IMR-90 (cell line): ENCODE results near the gene BBS5. TPM values are rescaled to one million over a fixed set of nuclear protein-coding genes. Genes with fewer than 3 reads are reported as not detected.
A peak's percentile ranks its signal among the peaks of the same experiment; 100 is the strongest.
"Not testable (repeated sequence)": the region's sequence is repeated elsewhere in the genome, so short reads cannot be mapped to it uniquely, and the experiment has no call there.

Experiments used
- ATAC-seq: fragments of 200-7000 bp; cut with Tn5 transposase; 2 replicates; pipeline ENCODE4 v1.9.1; 2020; ENCODE audit warnings: low read depth, mild to moderate bottlenecking, moderate library complexity
- BruUV-seq: library from RNA; stranded (reverse); fragments of 400-500 nt; replicated peaks from 2 replicates; lab custom pipeline; 2021; lab: Mats Ljungman, UMichigan
- CTCF ChIA-PET: fragments of 300-600 bp; formaldehyde crosslinking; extraction: SDS; loops from one replicate; lab custom pipeline; 2021; ENCODE audit warnings: antibody characterized with exemption; lab: Yijun Ruan, JAX
- POLR2A ChIA-PET: fragments of 300-600 bp; sonication (Branson Sonifier 250); formaldehyde crosslinking; loops from one replicate; lab custom pipeline; 2022; ENCODE audit warnings: antibody characterized with exemption; ENCODE audit not compliant: unreplicated experiment; lab: Charles Lee
- DNase-seq: peaks from one replicate; pipeline ENCODE4 v3.0.0; 2013
- H2AFZ ChIP-seq: replicated peaks from 2 replicates; pipeline ENCODE3; 2013; ENCODE audit warnings: low read length, mild to moderate bottlenecking; ENCODE audit not compliant: poor library complexity
- H2AK5ac ChIP-seq: 2 replicates; pipeline ENCODE4 v1.6.1; 2013; ENCODE audit warnings: low read depth, low read length, inconsistent platforms
- H2AK9ac ChIP-seq: replicated peaks from 2 replicates; pipeline ENCODE3; 2013; ENCODE audit warnings: mild to moderate bottlenecking, low read depth, low read length, moderate library complexity; ENCODE audit not compliant: poor library complexity
- H2BK120ac ChIP-seq: 2 replicates; pipeline ENCODE4 v1.6.1; 2013; ENCODE audit warnings: low read depth, low read length, inconsistent platforms
- H2BK15ac ChIP-seq: 3 replicates; pipeline ENCODE4 v1.6.1; 2013; ENCODE audit warnings: low read depth, low read length, inconsistent platforms
- H2BK20ac ChIP-seq: 2 replicates; pipeline ENCODE4 v1.6.1; 2013; ENCODE audit warnings: low read depth, mild to moderate bottlenecking, inconsistent platforms, low read length, moderate library complexity
- H2BK5ac ChIP-seq: 2 replicates; pipeline ENCODE4 v1.6.1; 2013; ENCODE audit warnings: mild to moderate bottlenecking, low read depth, low read length, inconsistent platforms; ENCODE audit not compliant: poor library complexity, severe bottlenecking
- H3K14ac ChIP-seq: replicated peaks from 2 replicates; pipeline ENCODE4 v1.6.1; 2013; ENCODE audit warnings: low read depth, low read length, inconsistent platforms
- H3K18ac ChIP-seq: 2 replicates; pipeline ENCODE4 v1.6.1; 2013; ENCODE audit warnings: low read depth, low read length, control low read depth
- H3K23ac ChIP-seq: 2 replicates; pipeline ENCODE4 v1.6.1; 2013; ENCODE audit warnings: low read depth, low read length, inconsistent platforms
- H3K27ac ChIP-seq: 2 replicates; pipeline ENCODE4 v1.5.1; 2013; ENCODE audit warnings: mild to moderate bottlenecking, control low read depth, low read length; ENCODE audit not compliant: insufficient read depth
- H3K27me3 ChIP-seq: 2 replicates; pipeline ENCODE4 v1.6.1; 2013; ENCODE audit warnings: low read length; ENCODE audit not compliant: control insufficient read depth, insufficient read depth
- H3K36me3 ChIP-seq: 2 replicates; pipeline ENCODE4 v1.6.1; 2013; ENCODE audit warnings: low read length, mixed read lengths; ENCODE audit not compliant: control insufficient read depth, insufficient read depth
- H3K4ac ChIP-seq: 2 replicates; pipeline ENCODE4 v1.6.1; 2013; ENCODE audit warnings: low read depth, low read length, inconsistent platforms
- H3K4me1 ChIP-seq: 2 replicates; pipeline ENCODE4 v1.6.1; 2013; ENCODE audit warnings: low read length, mixed read lengths; ENCODE audit not compliant: control insufficient read depth, insufficient read depth
- H3K4me2 ChIP-seq: 2 replicates; pipeline ENCODE4 v1.6.1; 2013; ENCODE audit warnings: low read depth, mild to moderate bottlenecking, control low read depth, low read length, moderate library complexity
- H3K4me3 ChIP-seq: 2 replicates; pipeline ENCODE4 v1.5.1; 2013; ENCODE audit warnings: low read depth, mild to moderate bottlenecking, control low read depth, low read length, moderate library complexity; ENCODE audit not compliant: insufficient read depth
- H3K56ac ChIP-seq: 2 replicates; pipeline ENCODE4 v1.6.1; 2013; ENCODE audit warnings: low read length, inconsistent platforms; ENCODE audit not compliant: insufficient read depth; ENCODE audit errors: extremely low read depth
- H3K79me1 ChIP-seq, 2 experiments: 2 replicates each; pipeline ENCODE4 v1.6.1; 2013; ENCODE audit warnings: low read length in 2 of 2, inconsistent platforms in 1 of 2, low read depth in 1 of 2
- H3K9ac ChIP-seq: 2 replicates; pipeline ENCODE4 v1.6.1; 2013; ENCODE audit warnings: low read depth, low read length, control low read depth
- H3K9me1 ChIP-seq: 2 replicates; pipeline ENCODE4 v1.6.1; 2013; ENCODE audit warnings: low read length, inconsistent platforms; ENCODE audit not compliant: insufficient read depth
- H3K9me3 ChIP-seq: 2 replicates; pipeline ENCODE4 v1.6.1; 2013; ENCODE audit warnings: low read length; ENCODE audit not compliant: control insufficient read depth, insufficient read depth
- H4K20me1 ChIP-seq: 2 replicates; pipeline ENCODE4 v1.6.1; 2013; ENCODE audit warnings: low read length, inconsistent platforms; ENCODE audit not compliant: insufficient read depth
- H4K5ac ChIP-seq: 2 replicates; pipeline ENCODE4 v1.6.1; 2013; ENCODE audit warnings: mild to moderate bottlenecking, low read depth, low read length, control low read depth
- H4K8ac ChIP-seq, 2 experiments: 2 replicates each; pipeline ENCODE4 v1.6.1; 2013; ENCODE audit warnings: low read depth in 2 of 2, low read length in 2 of 2, control low read depth in 1 of 2, inconsistent platforms in 1 of 2
- H4K91ac ChIP-seq: 2 replicates; pipeline ENCODE4 v1.6.1; 2013; ENCODE audit warnings: low read depth, low read length, inconsistent platforms; ENCODE audit not compliant: insufficient read depth
- BHLHE40 ChIP-seq: fragments of 150-350 bp; IDR thresholded peaks from 2 replicates; pipeline ENCODE4 v1.6.1; 2016; ENCODE audit warnings: mild to moderate bottlenecking, low read depth, low read length
- CEBPB ChIP-seq: IDR thresholded peaks from 2 replicates; pipeline ENCODE4 v1.6.1; 2012; ENCODE audit warnings: low read depth, low read length, improper control_type of control experiment
- FOS ChIP-seq: fragments of 150-350 bp; IDR thresholded peaks from 2 replicates; pipeline ENCODE4 v1.6.1; 2016; ENCODE audit warnings: low read depth, low read length
- MAZ ChIP-seq: IDR thresholded peaks from 2 replicates; pipeline ENCODE4 v1.6.1; 2012; ENCODE audit warnings: low read depth, mild to moderate bottlenecking, low read length, improper control_type of control experiment, moderate library complexity, borderline replicate concordance
- NFE2L2 ChIP-seq: fragments of 150-350 bp; IDR thresholded peaks from 2 replicates; pipeline ENCODE4 v1.6.1; 2016; ENCODE audit warnings: low read depth, mild to moderate bottlenecking, low read length
- SMC3 ChIP-seq: fragments of 150-350 bp; IDR thresholded peaks from 2 replicates; pipeline ENCODE4 v1.6.1; 2016; ENCODE audit warnings: low read depth, mild to moderate bottlenecking, antibody characterized with exemption, low read length, moderate library complexity
- WGBS, 2 experiments: methylation state at CpG; one replicate each; pipeline versions ENCODE4 v1.1.5 to v1.1.7; 2013; ENCODE audit warnings: missing lambda C conversion rate in 2 of 2; ENCODE audit not compliant: insufficient read length in 1 of 2; ENCODE audit errors: extremely low coverage in 2 of 2; 5-methylcytosine and 5-hydroxymethylcytosine counted together
- dilution Hi-C: fragments of 300-500 bp; cut with HindIII; formaldehyde crosslinking; loops from one replicate; pipeline ENCODE4 v1.14.3; 2018; ENCODE audit warnings: low sequenced_read_pairs; ENCODE audit not compliant: unreplicated experiment
- in situ Hi-C: fragments of 300-500 bp; cut with MboI; formaldehyde crosslinking; loops from 3 replicates; pipeline ENCODE4 v1.14.3; 2019; ENCODE audit warnings: low sequenced_read_pairs, inconsistent platforms, mixed read lengths
- intact Hi-C: fragments of 100-400 bp; cut with micrococcal nuclease; formaldehyde crosslinking; loops from 2 replicates; pipeline ENCODE4 v1.10.0; 2022
- polyA plus RNA-seq, 3 experiments: library from polyadenylated mRNA; depleted of rRNA; stranded (reverse); fragments of >200 nt; gene quantifications; 2 replicates each; pipeline ENCODE4 v1.2.3, GENCODE V29; 2012; ENCODE audit warnings: low replicate concordance in 1 of 3
- total RNA-seq: library from RNA; depleted of rRNA; stranded (reverse); fragments of >200 nt; gene quantifications from 2 replicates; pipeline ENCODE4 v1.2.3, GENCODE V29; 2012
- TF ChIP-seq, protein P1 (sequence below): fragments of 150-350 bp; IDR thresholded peaks from 2 replicates; pipeline ENCODE4 v1.6.1; 2017; ENCODE audit warnings: mild to moderate bottlenecking, antibody characterized with exemption, low read length, low read depth
- TF ChIP-seq, protein P2 (sequence below): fragments of 150-350 bp; IDR thresholded peaks from 2 replicates; pipeline ENCODE4 v1.6.1; 2016; ENCODE audit warnings: low read depth, mild to moderate bottlenecking, low read length, moderate library complexity, borderline replicate concordance

The BBS5 gene
- total and polyA plus RNA-seq, 2 of the 4 experiments (the other 2 are of a cell fraction) = 1.4 to 4.1 TPM

DNA sequence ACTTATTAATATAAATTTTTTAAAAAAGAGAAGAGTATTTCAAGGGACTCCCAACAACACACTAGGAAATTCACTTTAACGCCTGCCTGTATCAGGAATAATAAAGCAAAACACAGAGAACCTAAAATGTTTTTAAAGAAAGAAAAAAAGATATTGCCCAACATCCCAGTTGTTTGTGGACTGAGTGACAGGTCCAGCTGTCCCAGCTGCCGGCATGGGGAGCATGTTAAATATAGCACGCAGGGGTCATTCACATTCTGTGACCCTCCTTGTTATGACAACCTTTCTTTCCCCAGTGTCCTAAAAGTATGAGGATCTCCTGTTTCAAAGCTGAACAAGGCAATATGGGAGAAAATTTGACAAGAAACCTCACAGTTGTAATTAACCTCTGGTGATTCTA, 34.6 kb downstream of the BBS5 start:
- CTCF ChIA-PET = no interaction called here

DNA sequence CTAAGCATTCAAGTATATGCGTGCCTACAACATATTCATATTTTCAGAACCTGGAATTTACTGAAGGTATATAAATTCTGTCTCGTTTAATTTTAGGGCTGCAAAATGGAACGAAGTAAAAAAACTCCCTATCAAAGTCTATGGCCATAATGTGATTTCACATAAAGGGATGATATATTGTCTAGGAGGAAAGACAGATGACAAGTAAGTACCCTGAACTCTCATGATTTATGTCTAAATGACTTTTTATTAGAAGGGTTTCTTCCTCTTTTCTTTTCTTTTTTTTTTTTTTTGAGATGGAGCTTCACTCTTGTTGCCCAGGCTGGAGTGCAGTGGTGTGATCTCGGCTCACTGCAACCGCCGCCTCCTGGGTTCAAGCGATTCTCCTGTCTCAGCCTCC, 35.5 kb downstream of the BBS5 start:
- H3K27me3 ChIP-seq, H3K18ac ChIP-seq, H2AFZ ChIP-seq, H3K14ac ChIP-seq, H4K5ac ChIP-seq, H3K56ac ChIP-seq, dilution Hi-C loops, H3K9me3 ChIP-seq, ATAC-seq, H3K79me1 ChIP-seq, H2AK5ac ChIP-seq, H3K4me3 ChIP-seq, H3K4ac ChIP-seq, H3K36me3 ChIP-seq, intact Hi-C loops, H3K23ac ChIP-seq, H2BK20ac ChIP-seq, BruUV-seq, H3K9me1 ChIP-seq, H3K27ac ChIP-seq, H2AK9ac ChIP-seq, H4K8ac ChIP-seq, H4K20me1 ChIP-seq, in situ Hi-C loops, H3K9ac ChIP-seq, H2BK120ac ChIP-seq, POLR2A ChIA-PET, H3K4me2 ChIP-seq, H2BK15ac ChIP-seq, H2BK5ac ChIP-seq, H3K4me1 ChIP-seq, DNase-seq, H4K91ac ChIP-seq: not testable (repeated sequence)
- WGBS, 2 experiments = no CpG with 5 or more reads among the region's 7 CpGs
- CTCF ChIA-PET = interaction anchor here (0.7 kb wide), 1 partner anchor 38 kb away, joined by 3 read pairs; no protein-coding TSS in a partner anchor

More for the DNA sequence above, 34.6 kb downstream of the BBS5 start:
- Histone ChIP-seq H3K56ac (no peak overlapping the region), H2BK15ac (0 out of 3 replicates have a peak overlapping the region, but pooled peaks have one; percentile 22), H2AK5ac (no peak overlapping the region), H3K4ac (no peak overlapping the region), H3K9ac (no peak overlapping the region), H4K20me1 (no peaks in the 10 kb centered on the region), H3K4me2 (no peak overlapping the region), H2BK5ac (no peak overlapping the region), H4K5ac (no peak overlapping the region), H3K27me3 (no peaks in the 10 kb centered on the region), H2BK120ac (no peak overlapping the region), H3K4me1 (peaks cover 2% of the 10 kb centered on the region; the same call in 1 of the 2 replicates), H3K36me3 (no peaks in the 10 kb centered on the region), H3K9me1 (peaks cover 5% of the 10 kb centered on the region; the same call in 1 of the 2 replicates), H2AK9ac (no peak overlapping the region), H2BK20ac (no peak overlapping the region), H3K79me1 (no peaks in the 10 kb centered on the region), H3K23ac (no peak overlapping the region), H3K18ac (no peak overlapping the region), H3K4me3 (no peak overlapping the region), H2AFZ (no peak overlapping the region), H3K9me3 (no peaks in the 10 kb centered on the region), H3K14ac (no peak overlapping the region), H4K8ac (no peak overlapping the region), H4K91ac (no peak overlapping the region), H3K27ac (no peak overlapping the region)
- TF ChIP-seq, protein P1, sequence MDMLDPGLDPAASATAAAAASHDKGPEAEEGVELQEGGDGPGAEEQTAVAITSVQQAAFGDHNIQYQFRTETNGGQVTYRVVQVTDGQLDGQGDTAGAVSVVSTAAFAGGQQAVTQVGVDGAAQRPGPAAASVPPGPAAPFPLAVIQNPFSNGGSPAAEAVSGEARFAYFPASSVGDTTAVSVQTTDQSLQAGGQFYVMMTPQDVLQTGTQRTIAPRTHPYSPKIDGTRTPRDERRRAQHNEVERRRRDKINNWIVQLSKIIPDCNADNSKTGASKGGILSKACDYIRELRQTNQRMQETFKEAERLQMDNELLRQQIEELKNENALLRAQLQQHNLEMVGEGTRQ = no peak
- no peak for TF ChIP-seq NFE2L2
- TF ChIP-seq, protein P2, sequence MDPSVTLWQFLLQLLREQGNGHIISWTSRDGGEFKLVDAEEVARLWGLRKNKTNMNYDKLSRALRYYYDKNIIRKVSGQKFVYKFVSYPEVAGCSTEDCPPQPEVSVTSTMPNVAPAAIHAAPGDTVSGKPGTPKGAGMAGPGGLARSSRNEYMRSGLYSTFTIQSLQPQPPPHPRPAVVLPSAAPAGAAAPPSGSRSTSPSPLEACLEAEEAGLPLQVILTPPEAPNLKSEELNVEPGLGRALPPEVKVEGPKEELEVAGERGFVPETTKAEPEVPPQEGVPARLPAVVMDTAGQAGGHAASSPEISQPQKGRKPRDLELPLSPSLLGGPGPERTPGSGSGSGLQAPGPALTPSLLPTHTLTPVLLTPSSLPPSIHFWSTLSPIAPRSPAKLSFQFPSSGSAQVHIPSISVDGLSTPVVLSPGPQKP = no peak
- TF ChIP-seq MAZ = no peak
- no peak for TF ChIP-seq SMC3
- no peak for TF ChIP-seq FOS
- no peak for TF ChIP-seq BHLHE40
- no peak for TF ChIP-seq CEBPB
- no peak for ATAC-seq
- in situ Hi-C loops = no loop called here
- no peak for DNase-seq
- no CpG with 5 or more reads among the region's 3 CpGs for WGBS, 2 experiments
- BruUV-seq = no TSS peak
- POLR2A ChIA-PET = no interaction called here
- intact Hi-C loops = no loop called here
- dilution Hi-C loops = no loop called here
